Testis (tissue), 2 donors: ENCODE results near the gene MYH10.

Source experiments
- POLR2A ChIP-seq: fragments of 450-650 bp; IDR thresholded peaks from one replicate; pipeline ENCODE4 v1.6.1; 2017; ENCODE audit warnings: antibody characterized with exemption, mild to moderate bottlenecking, moderate library complexity
- TF ChIP-seq, protein P1 (sequence below), 3 experiments: fragments of 450-650 bp in 2 of 3; fragments of 200-600 bp in 1 of 3; sonication (generic) in 1 of 3; IDR thresholded peaks; one replicate each; pipeline ENCODE4 v1.5.1; 2016 to 2019; ENCODE audit warnings: antibody characterized with exemption in 3 of 3, mild to moderate bottlenecking in 2 of 3, moderate library complexity in 1 of 3

DNA sequence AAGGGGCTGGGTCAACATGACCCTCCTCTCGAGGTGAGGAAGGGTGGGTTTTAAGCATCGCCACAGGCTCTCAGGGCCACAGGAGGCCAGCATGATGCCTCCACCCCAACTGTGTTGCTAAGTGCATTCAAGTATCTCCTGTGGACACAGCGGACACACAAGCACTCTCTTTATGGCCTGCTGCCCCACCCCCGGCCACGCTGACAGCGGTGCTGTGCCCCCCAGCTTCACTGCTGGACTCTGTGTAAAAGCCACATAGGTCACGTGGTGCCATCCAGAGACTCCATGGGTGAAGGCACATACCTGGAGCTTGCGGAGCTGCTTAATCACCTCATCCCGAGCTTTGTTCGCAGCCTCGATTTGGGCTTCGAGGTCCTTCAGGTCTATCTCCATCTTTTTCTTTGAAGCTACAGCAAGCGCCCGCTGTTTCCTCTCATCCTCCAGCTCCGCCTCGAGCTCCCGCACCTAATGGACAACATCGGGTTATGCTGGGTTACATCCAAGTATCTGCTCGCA lies 143.3 kb downstream of the MYH10 start:
- TF ChIP-seq, protein P1, sequence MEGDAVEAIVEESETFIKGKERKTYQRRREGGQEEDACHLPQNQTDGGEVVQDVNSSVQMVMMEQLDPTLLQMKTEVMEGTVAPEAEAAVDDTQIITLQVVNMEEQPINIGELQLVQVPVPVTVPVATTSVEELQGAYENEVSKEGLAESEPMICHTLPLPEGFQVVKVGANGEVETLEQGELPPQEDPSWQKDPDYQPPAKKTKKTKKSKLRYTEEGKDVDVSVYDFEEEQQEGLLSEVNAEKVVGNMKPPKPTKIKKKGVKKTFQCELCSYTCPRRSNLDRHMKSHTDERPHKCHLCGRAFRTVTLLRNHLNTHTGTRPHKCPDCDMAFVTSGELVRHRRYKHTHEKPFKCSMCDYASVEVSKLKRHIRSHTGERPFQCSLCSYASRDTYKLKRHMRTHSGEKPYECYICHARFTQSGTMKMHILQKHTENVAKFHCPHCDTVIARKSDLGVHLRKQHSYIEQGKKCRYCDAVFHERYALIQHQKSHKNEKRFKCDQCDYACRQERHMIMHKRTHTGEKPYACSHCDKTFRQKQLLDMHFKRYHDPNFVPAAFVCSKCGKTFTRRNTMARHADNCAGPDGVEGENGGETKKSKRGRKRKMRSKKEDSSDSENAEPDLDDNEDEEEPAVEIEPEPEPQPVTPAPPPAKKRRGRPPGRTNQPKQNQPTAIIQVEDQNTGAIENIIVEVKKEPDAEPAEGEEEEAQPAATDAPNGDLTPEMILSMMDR (IDR thresholded peaks at IDR 0.05): no peak
- no peak for TF ChIP-seq POLR2A
